GM10847 (cell line): ENCODE data around the gene RPL9.

ENCODE experiments used
- POLR2A ChIP-seq: IDR thresholded peaks from 2 replicates; pipeline ENCODE4 v1.6.1; 2011; ENCODE audit not compliant: insufficient read length; ENCODE audit errors: extremely low read depth

RPL9 gene

DNA sequence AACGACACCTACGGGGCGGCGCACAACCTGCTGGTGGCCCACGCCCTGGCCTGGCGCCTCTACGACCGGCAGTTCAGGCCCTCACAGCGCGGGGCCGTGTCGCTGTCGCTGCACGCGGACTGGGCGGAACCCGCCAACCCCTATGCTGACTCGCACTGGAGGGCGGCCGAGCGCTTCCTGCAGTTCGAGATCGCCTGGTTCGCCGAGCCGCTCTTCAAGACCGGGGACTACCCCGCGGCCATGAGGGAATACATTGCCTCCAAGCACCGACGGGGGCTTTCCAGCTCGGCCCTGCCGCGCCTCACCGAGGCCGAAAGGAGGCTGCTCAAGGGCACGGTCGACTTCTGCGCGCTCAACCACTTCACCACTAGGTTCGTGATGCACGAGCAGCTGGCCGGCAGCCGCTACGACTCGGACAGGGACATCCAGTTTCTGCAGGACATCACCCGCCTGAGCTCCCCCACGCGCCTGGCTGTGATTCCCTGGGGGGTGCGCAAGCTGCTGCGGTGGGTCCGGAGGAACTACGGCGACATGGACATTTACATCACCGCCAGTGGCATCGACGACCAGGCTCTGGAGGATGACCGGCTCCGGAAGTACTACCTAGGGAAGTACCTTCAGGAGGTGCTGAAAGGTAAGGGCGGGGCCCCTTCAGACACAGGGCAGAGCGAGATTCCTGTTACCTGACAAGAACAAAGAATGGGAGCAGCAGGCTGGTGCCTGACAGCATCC is 11.7 kb downstream of the RPL9 start:
- TF ChIP-seq POLR2A = peak; percentile 12

DNA sequence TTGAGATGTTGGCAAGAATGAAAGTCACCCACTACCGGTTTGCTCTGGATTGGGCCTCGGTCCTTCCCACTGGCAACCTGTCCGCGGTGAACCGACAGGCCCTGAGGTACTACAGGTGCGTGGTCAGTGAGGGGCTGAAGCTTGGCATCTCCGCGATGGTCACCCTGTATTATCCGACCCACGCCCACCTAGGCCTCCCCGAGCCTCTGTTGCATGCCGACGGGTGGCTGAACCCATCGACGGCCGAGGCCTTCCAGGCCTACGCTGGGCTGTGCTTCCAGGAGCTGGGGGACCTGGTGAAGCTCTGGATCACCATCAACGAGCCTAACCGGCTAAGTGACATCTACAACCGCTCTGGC is 12.3 kb downstream of the RPL9 start:
- TF ChIP-seq POLR2A = no peak

DNA sequence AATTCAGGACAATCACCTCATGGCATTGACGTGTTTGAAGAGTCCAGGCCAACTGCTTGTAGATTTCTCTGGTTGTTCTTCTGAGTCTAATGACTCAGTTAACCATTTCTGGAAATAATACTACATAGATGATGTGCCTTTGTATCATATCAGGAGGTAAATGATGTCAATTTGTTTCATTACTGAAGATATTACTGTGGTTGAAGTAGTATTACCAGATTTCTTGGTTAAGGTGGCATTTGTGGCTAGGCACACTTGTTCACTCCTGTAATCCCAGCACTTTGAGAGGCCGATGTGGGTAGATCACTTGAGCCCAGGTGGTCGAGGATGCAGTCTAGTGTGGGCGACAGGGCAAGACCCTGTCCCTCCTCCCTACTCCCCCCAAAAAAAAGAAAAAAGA is 15.7 kb downstream of the RPL9 start:
- no peak for TF ChIP-seq POLR2A

DNA sequence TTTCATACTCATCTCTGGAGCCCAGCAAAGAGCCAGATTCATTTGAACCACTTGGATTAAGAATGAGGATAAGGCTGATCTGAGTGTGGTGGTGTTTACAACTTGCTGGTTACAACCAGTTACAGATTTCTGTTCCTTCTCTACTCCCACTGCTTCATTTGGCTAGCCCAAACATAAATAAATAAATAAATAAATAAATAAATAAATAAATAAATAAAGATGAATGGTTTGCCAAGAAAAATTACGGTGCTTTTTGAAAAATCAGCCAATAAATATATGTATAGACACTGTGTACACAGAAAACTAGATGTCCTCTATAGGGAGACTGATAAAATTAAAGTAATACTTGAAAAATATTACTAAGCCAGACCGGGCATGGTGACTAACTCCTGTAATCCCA is 17.1 kb downstream of the RPL9 start:
- no peak for TF ChIP-seq POLR2A

DNA sequence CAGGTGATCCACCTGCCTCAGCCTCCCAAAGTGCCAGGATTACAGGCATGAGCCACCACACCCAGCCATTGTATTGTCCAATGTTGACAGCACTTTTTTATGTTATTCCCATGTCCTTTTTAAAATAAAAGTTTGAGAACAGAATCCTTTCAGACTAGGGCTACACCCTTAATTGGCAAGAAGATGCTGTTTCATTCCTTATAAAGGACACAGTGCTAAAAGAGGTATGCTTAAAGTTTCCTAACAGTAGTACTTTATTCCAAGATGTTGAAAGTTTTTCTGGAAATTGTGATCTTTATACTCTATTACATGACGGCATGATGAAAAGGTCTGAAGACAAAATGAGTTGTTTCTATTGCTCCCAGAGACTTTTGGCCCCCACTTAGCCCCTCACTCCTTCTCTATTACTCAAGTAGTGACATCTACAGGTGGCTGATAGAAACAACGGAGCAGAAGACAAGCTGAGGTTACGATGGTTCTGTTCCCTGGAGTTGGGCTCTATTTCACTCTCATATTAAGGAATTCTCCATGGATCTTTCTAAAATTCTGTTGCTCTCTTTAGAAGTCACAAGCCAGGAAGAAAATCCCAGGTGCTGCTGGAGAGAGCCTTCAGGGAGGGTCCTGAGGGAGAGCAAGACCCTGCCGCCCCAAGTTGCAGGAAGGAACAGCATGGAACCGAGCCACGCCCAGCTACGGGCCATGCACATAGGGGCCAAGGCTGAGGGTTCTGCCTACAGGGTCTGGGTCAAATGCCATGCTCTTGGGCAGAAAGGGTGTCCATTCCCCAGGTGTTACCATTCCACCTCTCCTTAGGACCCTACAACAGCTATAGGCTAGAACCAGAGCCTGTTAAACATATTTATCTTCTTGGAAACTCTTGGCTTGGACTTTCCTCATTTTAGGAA is 22.8 kb downstream of the RPL9 start:
- TF ChIP-seq POLR2A = no peak

DNA sequence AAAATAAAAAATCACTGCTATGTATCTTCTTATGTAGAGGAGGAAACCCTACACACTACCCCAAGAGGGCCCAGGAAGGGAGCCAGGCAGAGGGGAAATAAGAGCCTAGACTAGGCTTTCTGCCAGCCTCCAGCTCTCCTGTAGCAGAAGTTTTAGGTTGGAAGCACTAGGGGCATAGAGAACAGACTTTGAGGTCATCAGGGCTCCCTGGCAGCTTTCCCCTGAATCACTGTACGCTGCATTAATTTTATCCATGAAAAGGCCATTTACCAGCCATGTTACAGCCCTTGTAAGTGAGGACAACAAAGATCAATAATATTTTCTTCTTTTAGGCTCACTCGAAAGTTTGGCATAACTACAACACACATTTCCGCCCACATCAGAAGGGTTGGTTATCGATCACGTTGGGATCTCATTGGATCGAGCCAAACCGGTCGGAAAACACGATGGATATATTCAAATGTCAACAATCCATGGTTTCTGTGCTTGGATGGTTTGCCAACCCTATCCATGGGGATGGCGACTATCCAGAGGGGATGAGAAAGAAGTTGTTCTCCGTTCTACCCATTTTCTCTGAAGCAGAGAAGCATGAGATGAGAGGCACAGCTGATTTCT is 24.7 kb downstream of the RPL9 start:
- no peak for TF ChIP-seq POLR2A

DNA sequence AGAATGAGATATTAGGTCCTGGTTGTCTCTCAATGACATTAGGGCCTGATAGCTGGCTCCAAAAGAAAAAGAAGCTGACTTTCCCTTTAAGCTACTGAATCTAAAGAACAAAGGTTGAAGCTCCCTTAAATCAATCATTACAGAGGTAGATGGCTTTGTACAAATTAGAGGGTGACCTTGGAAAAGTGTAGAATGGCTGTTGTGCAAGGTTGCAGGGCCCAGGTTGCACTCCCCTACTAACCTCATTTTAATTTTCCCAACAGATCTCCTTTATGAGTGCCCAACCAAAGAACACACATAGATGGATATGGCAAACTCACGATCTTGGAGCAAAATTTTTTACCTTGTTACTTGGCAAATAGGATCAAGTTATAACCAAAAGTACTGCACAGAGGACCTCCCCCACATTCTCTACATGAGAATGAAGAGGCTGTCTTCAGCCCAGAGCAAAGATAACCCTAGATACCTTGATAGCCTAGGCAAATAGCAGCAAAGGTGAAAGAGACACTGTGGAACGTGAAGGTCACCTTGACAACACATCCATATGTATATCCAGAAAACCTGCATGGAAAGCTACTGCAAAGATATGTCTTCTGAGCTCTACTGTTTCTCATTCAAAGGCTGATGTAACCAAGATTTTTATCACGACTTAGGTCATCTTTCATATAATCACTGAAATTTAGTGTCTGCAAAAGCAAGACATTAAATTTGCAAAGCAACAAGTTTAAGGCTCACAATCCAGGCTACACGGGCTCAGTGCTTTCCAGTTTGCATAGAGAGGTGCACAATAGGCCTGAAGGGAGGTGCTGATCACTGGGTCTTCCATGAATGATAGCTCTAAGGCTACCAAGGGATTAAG is 29.0 kb downstream of the RPL9 start:
- no peak for TF ChIP-seq POLR2A

DNA sequence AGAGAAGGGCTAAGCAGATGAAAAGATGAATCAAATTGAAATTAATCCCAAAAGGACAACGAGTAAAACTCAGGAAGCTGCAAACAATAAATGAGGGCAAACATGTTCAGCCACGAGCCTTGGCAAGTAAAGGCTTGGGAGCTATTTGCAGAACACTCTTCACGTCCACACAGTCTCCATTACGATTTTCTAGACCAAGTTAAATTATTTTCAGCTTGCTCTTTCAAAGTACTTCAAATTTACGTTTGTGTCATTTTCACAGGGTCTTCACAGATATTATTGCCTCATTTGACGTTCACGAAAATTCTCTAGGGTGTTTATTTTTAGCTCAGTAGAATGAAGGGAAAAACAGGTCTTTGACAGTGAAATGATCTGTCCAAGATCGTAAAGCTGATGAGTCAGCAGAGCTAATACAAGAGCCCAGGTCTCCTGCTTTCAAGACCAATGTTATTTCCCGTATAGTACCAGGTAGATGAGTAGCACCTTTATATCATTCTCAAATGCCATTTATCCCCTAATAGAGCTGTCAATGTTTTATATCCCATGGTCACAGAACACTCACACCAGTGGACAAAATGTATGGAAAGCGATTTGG is 31.1 kb downstream of the RPL9 start:
- TF ChIP-seq POLR2A = no peak

DNA sequence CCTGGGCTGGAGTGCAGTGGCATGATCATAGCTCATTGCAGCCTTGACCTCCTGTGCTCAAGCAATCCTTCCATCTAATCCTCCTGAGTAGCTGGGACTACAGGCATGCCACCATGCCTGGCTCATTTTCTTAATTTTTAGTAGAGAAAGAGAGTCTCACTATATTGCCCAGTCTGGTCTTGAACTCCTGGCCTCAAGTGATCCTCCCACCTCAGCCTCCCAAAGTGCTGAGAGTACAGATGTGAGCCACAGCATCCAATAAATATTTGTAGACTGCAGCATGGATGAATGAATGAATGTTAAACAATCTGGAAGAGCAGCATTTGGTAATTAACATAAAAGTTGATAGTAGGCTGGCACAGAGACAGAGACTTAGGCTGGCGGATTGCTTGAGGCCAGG is 32.0 kb downstream of the RPL9 start:
- no peak for TF ChIP-seq POLR2A

DNA sequence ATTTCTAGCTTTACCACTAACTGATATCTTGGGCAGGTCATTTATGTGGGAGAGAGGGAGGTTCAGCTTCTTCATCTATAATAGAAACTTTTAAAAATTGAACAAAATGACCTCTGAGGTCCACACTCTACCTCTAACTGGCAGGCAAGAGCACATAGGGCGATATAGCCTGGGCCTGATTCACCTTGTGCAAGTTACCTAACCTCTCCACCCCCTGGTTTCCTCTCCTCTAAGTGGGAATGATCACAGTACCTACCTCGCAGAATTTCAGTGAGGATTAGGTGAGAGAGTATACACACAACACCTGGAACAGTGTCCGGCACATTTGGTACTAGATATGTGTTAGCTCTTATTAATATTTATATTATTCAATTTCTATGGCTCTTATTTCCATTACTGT is 36.5 kb downstream of the RPL9 start:
- TF ChIP-seq POLR2A = no peak

DNA sequence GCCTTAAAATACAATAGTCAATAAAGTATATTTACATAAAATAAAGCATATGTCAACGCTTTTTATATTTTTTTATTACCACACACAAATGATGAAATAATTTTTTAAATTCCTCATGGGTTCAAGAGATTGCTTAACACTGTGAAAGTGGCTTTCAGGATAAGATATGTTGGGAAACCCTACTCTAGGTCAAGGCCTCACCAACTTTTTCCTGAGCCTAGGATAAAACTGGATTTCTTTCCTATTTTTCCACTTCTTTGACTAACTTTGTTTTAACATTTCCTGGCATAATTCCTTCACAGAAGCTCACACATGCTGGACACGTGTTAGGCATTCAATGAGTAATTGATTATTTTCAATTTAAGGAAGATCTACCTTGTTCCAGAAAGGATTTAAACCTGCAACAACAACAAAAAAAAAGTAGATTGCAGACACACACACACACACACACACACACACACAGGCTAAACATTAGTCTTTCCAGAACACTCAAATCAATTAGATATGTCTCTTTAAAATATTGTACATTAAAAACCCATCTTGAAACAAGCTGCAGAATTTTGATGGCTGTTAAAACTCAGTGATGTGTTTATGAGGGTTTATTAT is 42.9 kb downstream of the RPL9 start:
- no peak for TF ChIP-seq POLR2A

DNA sequence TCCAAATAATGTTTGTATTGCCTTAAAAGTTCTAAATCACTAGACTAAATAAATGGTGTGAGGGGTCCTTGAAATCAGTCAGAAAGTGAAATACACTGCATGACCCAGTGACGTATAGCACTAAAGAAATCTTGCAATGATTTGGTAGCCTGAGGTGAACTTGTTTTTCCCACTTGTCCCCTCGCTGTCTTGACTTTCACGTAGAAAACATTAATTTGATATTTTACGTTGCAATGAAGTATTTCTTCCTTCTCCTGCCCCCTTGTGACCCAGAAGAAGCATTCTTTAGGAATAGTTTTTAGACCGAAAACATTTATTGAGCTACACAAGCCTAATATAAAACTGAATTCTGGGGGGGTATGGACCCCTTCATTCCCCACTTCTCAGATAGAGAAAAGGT is 48.3 kb downstream of the RPL9 start:
- no peak for TF ChIP-seq POLR2A

DNA sequence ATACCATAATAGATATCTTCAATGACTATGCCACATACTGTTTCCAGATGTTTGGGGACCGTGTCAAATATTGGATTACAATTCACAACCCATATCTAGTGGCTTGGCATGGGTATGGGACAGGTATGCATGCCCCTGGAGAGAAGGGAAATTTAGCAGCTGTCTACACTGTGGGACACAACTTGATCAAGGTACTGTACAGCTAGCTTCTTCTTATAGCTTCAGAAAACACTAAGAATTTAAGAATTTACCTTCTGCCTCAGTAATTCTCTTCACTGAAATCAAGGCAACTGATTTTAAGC is 51.2 kb downstream of the RPL9 start:
- TF ChIP-seq POLR2A = no peak

DNA sequence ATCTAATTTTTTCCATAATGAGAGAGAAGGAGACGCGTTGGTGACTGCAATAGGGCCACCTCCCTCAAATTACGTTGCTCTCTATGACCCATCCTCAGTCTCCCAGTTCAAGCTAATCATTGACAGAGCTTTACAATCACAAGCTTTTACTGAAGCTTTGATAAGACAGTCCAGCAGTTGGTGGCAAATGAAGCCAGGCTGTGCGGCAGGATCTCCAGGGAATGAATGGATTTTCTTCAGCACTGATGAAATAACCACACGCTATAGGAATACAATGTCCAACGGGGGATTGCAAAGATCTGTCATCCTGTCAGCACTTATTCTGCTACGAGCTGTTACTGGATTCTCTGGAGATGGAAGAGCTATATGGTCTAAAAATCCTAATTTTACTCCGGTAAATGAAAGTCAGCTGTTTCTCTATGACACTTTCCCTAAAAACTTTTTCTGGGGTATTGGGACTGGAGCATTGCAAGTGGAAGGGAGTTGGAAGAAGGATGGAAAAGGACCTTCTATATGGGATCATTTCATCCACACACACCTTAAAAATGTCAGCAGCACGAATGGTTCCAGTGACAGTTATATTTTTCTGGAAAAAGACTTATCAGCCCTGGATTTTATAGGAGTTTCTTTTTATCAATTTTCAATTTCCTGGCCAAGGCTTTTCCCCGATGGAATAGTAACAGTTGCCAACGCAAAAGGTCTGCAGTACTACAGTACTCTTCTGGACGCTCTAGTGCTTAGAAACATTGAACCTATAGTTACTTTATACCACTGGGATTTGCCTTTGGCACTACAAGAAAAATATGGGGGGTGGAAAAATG is 51.7 kb downstream of the RPL9 start, which contains the start of gene KLB:
Gene KLB, plus strand, starts transcription at position 168 of the 821 bp plus-strand sequence. Its CDS starts 20 bp downstream, at position 188.
- TF ChIP-seq POLR2A = no peak
